HepG2 (cell line): Measurements from ENCODE around the gene PPP1R16B. TPM values are rescaled to one million over a fixed set of nuclear protein-coding genes. Genes with fewer than 3 reads are reported as not detected.
A peak's percentile ranks its signal among the peaks of the same experiment; 100 is the strongest.

Source experiments
- ARHGAP35 ChIP-seq: sonication (generic); formaldehyde crosslinking; IDR thresholded peaks from 2 replicates; pipeline ENCODE4 v1.9.0; 2022; ENCODE audit warnings: mild to moderate bottlenecking, inconsistent platforms, moderate library complexity, missing genetic modification reagents, borderline replicate concordance
- CCAR2 ChIP-seq: fragments of 200-400 bp; formaldehyde crosslinking; optimal IDR thresholded peaks from 2 replicates; pipeline ENCODE3; 2018; ENCODE audit warnings: low read depth, mild to moderate bottlenecking, low read length, moderate library complexity
- FOXA3 ChIP-seq: IDR thresholded peaks from 2 replicates; pipeline ENCODE4 v1.6.1; 2016; ENCODE audit warnings: missing genetic modification reagents, missing compliant biosample characterization
- FOXK1 ChIP-seq: sonication (generic); formaldehyde crosslinking; IDR thresholded peaks from 2 replicates; pipeline ENCODE4 v1.4.0; 2020; ENCODE audit warnings: low read depth, missing genetic modification reagents, borderline replicate concordance
- JUND ChIP-seq: sonication (generic); formaldehyde crosslinking; IDR thresholded peaks from 2 replicates; pipeline ENCODE4 v1.8.0; 2022; ENCODE audit warnings: mild to moderate bottlenecking, missing genetic modification reagents
- MEIS1 ChIP-seq: sonication (generic); formaldehyde crosslinking; IDR thresholded peaks from 2 replicates; pipeline ENCODE4 v1.9.0; 2021; ENCODE audit warnings: mild to moderate bottlenecking, missing genetic modification reagents, moderate library complexity, borderline replicate concordance
- PHF21A ChIP-seq: sonication (generic); formaldehyde crosslinking; IDR thresholded peaks from 2 replicates; pipeline ENCODE4 v1.5.0; 2020; ENCODE audit warnings: mild to moderate bottlenecking, missing genetic modification reagents
- RAD51 ChIP-seq: fragments of 450-650 bp; IDR thresholded peaks from 2 replicates; pipeline ENCODE4 v1.6.1; 2016; ENCODE audit warnings: borderline replicate concordance
- ZBTB3 ChIP-seq: sonication (generic); formaldehyde crosslinking; IDR thresholded peaks from 2 replicates; pipeline ENCODE4 v1.4.0; 2020; ENCODE audit warnings: low read depth, mild to moderate bottlenecking, moderate library complexity, missing genetic modification reagents, borderline replicate concordance
- ZEB1 ChIP-seq: IDR thresholded peaks from 2 replicates; pipeline ENCODE4 v1.6.1; 2012; ENCODE audit warnings: mild to moderate bottlenecking, low read depth, inconsistent platforms; ENCODE audit not compliant: insufficient replicate concordance
- ZNF292 ChIP-seq: sonication (generic); formaldehyde crosslinking; IDR thresholded peaks from 2 replicates; pipeline ENCODE4 v1.8.1; 2022; ENCODE audit warnings: mild to moderate bottlenecking, low read depth, missing genetic modification reagents, borderline replicate concordance
- ZNF30 ChIP-seq: sonication (generic); formaldehyde crosslinking; IDR thresholded peaks from 2 replicates; pipeline ENCODE4 v1.5.0; 2020; ENCODE audit warnings: mild to moderate bottlenecking, missing genetic modification reagents
- ZNF335 ChIP-seq: sonication (generic); formaldehyde crosslinking; IDR thresholded peaks from 2 replicates; pipeline ENCODE4 v1.4.0; 2020; ENCODE audit warnings: missing genetic modification reagents
- ZNF484 ChIP-seq: sonication (generic); formaldehyde crosslinking; IDR thresholded peaks from 2 replicates; pipeline ENCODE4 v1.5.1; 2020; ENCODE audit warnings: mild to moderate bottlenecking, low read depth, missing genetic modification reagents, borderline replicate concordance
- ZNF670 ChIP-seq: sonication (generic); formaldehyde crosslinking; IDR thresholded peaks from 2 replicates; pipeline ENCODE4 v1.8.0; 2022; ENCODE audit warnings: mild to moderate bottlenecking, missing genetic modification reagents, borderline replicate concordance
- ZNF720 ChIP-seq: sonication (generic); formaldehyde crosslinking; IDR thresholded peaks from 2 replicates; pipeline ENCODE4 v1.4.0; 2020; ENCODE audit warnings: missing genetic modification reagents
- ZNF749 ChIP-seq: sonication (generic); formaldehyde crosslinking; IDR thresholded peaks from 2 replicates; pipeline ENCODE4 v1.8.0; 2022; ENCODE audit warnings: mild to moderate bottlenecking, missing genetic modification reagents, moderate library complexity, borderline replicate concordance
- ZNF761 ChIP-seq: sonication (generic); formaldehyde crosslinking; conservative IDR thresholded peaks from 2 replicates; pipeline ENCODE4 v1.4.0; 2020; ENCODE audit warnings: mild to moderate bottlenecking, missing genetic modification reagents
- polyA plus RNA-seq, 8 experiments: library from polyadenylated mRNA; depleted of rRNA in 3 of 8; stranded (reverse) in 7 of 8; unstranded in 1 of 8; fragments of >200 nt; fragmentation: Illumina TruSeq in 4 of 8; extraction: Trizol in 4 of 8; gene quantifications; 2 replicates each; pipeline versions ENCODE4 v1.2.1 to v1.2.3, GENCODE V29; 2011 to 2016; ENCODE audit warnings: low read depth in 4 of 8, missing spikeins in 1 of 8, mixed read lengths in 1 of 8; ENCODE audit not compliant: insufficient read depth in 1 of 8
- total RNA-seq, 5 experiments: library from RNA; depleted of rRNA; stranded (reverse); fragments of >200 nt; fragmentation: Illumina TruSeq; extraction: Trizol; gene quantifications; 2 replicates each; pipeline ENCODE4 v1.2.3, GENCODE V29; 2016; ENCODE audit warnings: low read depth in 1 of 5
- TF ChIP-seq, protein P1 (sequence below): sonication (generic); formaldehyde crosslinking; IDR thresholded peaks from 2 replicates; pipeline ENCODE4 v1.4.0; 2020; ENCODE audit warnings: missing genetic modification reagents
- TF ChIP-seq, protein P2 (sequence below): IDR thresholded peaks from 2 replicates; pipeline ENCODE4 v1.6.1; 2016
- TF ChIP-seq, protein P3 (sequence below): sonication (generic); formaldehyde crosslinking; IDR thresholded peaks from 2 replicates; pipeline ENCODE4 v1.5.1; 2020; ENCODE audit warnings: missing genetic modification reagents, mild to moderate bottlenecking, borderline replicate concordance

Gene PPP1R16B
- total and polyA plus RNA-seq, 2 of the 13 experiments (the other 11 are each of a cell fraction or from before 2014, with no cell fraction given) = 0.02 to 0.11 TPM

DNA sequence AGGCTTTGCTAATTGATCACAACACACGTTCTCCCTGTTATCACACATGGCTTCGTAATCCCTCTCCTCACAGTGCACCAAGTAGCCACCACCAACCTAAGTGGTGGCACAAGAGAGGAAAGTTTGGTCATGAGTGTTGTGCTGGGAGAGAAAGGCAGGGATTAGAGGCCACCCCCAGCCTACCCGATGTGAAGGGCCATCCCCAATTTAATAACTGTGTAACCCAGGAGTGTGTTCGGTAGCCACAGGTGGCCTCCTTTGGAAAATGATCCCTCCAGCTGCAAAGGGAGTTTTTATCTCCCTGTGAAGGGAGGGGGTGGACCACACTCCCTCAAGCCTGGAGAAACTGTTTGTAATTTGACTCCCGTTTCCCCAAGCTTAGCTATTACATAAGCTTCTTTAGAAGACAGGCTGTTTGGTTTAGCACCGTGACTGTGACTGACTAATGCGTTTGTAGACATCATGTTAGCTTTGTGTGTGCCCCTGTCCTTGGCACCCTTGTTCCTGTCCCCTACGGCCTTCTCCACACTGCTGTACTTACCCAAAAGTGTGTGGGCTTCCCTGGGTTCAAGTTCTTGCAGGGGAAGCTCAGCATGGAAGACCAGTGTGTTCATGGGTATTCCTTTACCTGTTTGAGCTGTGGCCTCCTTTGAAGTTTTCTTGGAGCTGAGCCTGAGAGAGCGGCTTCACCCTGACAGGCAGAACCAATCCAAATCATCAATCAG lies 20.6 kb downstream of the PPP1R16B start (continued):
- TF ChIP-seq ZNF484 (CRISPR knock-in tag) (no peak), ZNF30 (no peak), JUND (CRISPR knock-in tag) (0 out of 2 replicates have a peak, but pooled peaks have one; percentile 32), ARHGAP35 (CRISPR knock-in tag) (no peak), MEIS1 (CRISPR knock-in tag) (peak; percentile 93), ZBTB3 (CRISPR knock-in tag) (peak; percentile 64; the same call in 1 of the 2 replicates), ZNF720 (CRISPR knock-in tag) (no peak), RAD51 (no peak), CCAR2 (no peak), ZNF670 (peak; percentile 92), FOXK1 (peak; percentile 74; the same call in 1 of the 2 replicates), ZNF292 (CRISPR knock-in tag) (peak; percentile 37; the same call in 1 of the 2 replicates), ZNF335 (peak; percentile 50; the same call in 1 of the 2 replicates), PHF21A (CRISPR knock-in tag) (peak; percentile 74; the same call in 1 of the 2 replicates), FOXA3 (peak; percentile 86), ZNF749 (CRISPR knock-in tag) (peak; percentile 58; the same call in 1 of the 2 replicates), ZNF761 (CRISPR knock-in tag) (0 out of 2 replicates have a peak, but pooled peaks have one; percentile 36), ZEB1 (peak; percentile 30)
- TF ChIP-seq, protein P1, sequence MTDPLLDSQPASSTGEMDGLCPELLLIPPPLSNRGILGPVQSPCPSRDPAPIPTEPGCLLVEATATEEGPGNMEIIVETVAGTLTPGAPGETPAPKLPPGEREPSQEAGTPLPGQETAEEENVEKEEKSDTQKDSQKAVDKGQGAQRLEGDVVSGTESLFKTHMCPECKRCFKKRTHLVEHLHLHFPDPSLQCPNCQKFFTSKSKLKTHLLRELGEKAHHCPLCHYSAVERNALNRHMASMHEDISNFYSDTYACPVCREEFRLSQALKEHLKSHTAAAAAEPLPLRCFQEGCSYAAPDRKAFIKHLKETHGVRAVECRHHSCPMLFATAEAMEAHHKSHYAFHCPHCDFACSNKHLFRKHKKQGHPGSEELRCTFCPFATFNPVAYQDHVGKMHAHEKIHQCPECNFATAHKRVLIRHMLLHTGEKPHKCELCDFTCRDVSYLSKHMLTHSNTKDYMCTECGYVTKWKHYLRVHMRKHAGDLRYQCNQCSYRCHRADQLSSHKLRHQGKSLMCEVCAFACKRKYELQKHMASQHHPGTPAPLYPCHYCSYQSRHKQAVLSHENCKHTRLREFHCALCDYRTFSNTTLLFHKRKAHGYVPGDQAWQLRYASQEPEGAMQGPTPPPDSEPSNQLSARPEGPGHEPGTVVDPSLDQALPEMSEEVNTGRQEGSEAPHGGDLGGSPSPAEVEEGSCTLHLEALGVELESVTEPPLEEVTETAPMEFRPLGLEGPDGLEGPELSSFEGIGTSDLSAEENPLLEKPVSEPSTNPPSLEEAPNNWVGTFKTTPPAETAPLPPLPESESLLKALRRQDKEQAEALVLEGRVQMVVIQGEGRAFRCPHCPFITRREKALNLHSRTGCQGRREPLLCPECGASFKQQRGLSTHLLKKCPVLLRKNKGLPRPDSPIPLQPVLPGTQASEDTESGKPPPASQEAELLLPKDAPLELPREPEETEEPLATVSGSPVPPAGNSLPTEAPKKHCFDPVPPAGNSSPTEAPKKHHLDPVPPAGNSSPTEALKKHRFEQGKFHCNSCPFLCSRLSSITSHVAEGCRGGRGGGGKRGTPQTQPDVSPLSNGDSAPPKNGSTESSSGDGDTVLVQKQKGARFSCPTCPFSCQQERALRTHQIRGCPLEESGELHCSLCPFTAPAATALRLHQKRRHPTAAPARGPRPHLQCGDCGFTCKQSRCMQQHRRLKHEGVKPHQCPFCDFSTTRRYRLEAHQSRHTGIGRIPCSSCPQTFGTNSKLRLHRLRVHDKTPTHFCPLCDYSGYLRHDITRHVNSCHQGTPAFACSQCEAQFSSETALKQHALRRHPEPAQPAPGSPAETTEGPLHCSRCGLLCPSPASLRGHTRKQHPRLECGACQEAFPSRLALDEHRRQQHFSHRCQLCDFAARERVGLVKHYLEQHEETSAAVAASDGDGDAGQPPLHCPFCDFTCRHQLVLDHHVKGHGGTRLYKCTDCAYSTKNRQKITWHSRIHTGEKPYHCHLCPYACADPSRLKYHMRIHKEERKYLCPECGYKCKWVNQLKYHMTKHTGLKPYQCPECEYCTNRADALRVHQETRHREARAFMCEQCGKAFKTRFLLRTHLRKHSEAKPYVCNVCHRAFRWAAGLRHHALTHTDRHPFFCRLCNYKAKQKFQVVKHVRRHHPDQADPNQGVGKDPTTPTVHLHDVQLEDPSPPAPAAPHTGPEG (CRISPR knock-in tag) = peak; percentile 57; the same call in 1 of the 2 replicates
- TF ChIP-seq, protein P2, sequence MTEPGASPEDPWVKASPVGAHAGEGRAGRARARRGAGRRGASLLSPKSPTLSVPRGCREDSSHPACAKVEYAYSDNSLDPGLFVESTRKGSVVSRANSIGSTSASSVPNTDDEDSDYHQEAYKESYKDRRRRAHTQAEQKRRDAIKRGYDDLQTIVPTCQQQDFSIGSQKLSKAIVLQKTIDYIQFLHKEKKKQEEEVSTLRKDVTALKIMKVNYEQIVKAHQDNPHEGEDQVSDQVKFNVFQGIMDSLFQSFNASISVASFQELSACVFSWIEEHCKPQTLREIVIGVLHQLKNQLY (CRISPR knock-in tag) = peak; percentile 78
- TF ChIP-seq, protein P3, sequence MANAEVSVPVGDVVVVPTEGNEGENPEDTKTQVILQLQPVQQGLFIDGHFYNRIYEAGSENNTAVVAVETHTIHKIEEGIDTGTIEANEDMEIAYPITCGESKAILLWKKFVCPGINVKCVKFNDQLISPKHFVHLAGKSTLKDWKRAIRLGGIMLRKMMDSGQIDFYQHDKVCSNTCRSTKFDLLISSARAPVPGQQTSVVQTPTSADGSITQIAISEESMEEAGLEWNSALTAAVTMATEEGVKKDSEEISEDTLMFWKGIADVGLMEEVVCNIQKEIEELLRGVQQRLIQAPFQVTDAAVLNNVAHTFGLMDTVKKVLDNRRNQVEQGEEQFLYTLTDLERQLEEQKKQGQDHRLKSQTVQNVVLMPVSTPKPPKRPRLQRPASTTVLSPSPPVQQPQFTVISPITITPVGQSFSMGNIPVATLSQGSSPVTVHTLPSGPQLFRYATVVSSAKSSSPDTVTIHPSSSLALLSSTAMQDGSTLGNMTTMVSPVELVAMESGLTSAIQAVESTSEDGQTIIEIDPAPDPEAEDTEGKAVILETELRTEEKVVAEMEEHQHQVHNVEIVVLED = peak; percentile 48; the same call in 1 of the 2 replicates
